ENCODE data around the gene GMNN.

The GMNN gene

GRCh38 chr6:24832794-24833193 lies 58.1 kb downstream of the GMNN start:
- H2AFZ ChIP-seq (ENCODE audit: low read length): no peak overlapping the region
- H3K9ac ChIP-seq (ENCODE audit: low read depth, low read length, poor library complexity, severe bottlenecking): no peak overlapping the region
- no peaks in the 10 kb centered on the region for H3K9me3 ChIP-seq (ENCODE audit: insufficient read depth, low read depth, low read length)
- H4K20me1 ChIP-seq (ENCODE audit: insufficient read depth, low read length, poor library complexity, severe bottlenecking): no peaks in the 10 kb centered on the region
- H3K4me1 ChIP-seq (ENCODE audit: insufficient read depth, low read length, poor library complexity, severe bottlenecking): no peaks in the 10 kb centered on the region
- TF ChIP-seq CTCF (conservative IDR thresholded peaks at IDR 0.05; ENCODE audit: low read length): no peak
- no peaks in the 10 kb centered on the region for H3F3A ChIP-seq (ENCODE audit: low read depth)
- H3K4me3 ChIP-seq (ENCODE audit: low read length, poor library complexity, severe bottlenecking): no peak overlapping the region
- H3K36me3 ChIP-seq (ENCODE audit: insufficient read depth, low read length): peaks cover 21% of the 10 kb centered on the region; the same call in 1 of the 2 replicates
- no peaks in the 10 kb centered on the region for H3K79me2 ChIP-seq (ENCODE audit: insufficient read depth, low read length)
- no peak overlapping the region for H3K4me2 ChIP-seq (ENCODE audit: low read depth, low read length, poor library complexity, severe bottlenecking)
- H3K9me2 ChIP-seq (replicated peaks; ENCODE audit: low read depth, low read length): no peaks in the 10 kb centered on the region
- H3K27me3 ChIP-seq (ENCODE audit: insufficient read depth, low read length, poor library complexity, severe bottlenecking): no peaks in the 10 kb centered on the region

GRCh38 chr6:24833711-24834386 lies 59.1 kb downstream of the GMNN start:
- Histone ChIP-seq H3K4me3 (ENCODE audit: low read length, poor library complexity, severe bottlenecking) (no peak overlapping the region), H3K27me3 (ENCODE audit: insufficient read depth, low read length, poor library complexity, severe bottlenecking) (no peaks in the 10 kb centered on the region), H3K9ac (ENCODE audit: low read depth, low read length, poor library complexity, severe bottlenecking) (no peak overlapping the region), H4K20me1 (ENCODE audit: insufficient read depth, low read length, poor library complexity, severe bottlenecking) (no peaks in the 10 kb centered on the region), H3K9me2 (replicated peaks; ENCODE audit: low read depth, low read length) (no peaks in the 10 kb centered on the region), H3F3A (ENCODE audit: low read depth) (no peaks in the 10 kb centered on the region), H3K4me2 (ENCODE audit: low read depth, low read length, poor library complexity, severe bottlenecking) (no peak overlapping the region), H3K79me2 (ENCODE audit: insufficient read depth, low read length) (no peaks in the 10 kb centered on the region), H3K4me1 (ENCODE audit: insufficient read depth, low read length, poor library complexity, severe bottlenecking) (no peaks in the 10 kb centered on the region), H2AFZ (ENCODE audit: low read length) (no peak overlapping the region), H3K36me3 (ENCODE audit: insufficient read depth, low read length) (peaks cover 19% of the 10 kb centered on the region; the same call in 1 of the 2 replicates), H3K9me3 (ENCODE audit: insufficient read depth, low read depth, low read length) (no peaks in the 10 kb centered on the region)
- no peak for TF ChIP-seq EZH2phosphoT487 (IDR thresholded peaks at IDR 0.05; ENCODE audit: borderline replicate concordance)
- TF ChIP-seq CTCF (conservative IDR thresholded peaks at IDR 0.05; ENCODE audit: low read length): no peak

All from Loucy (cell line).